GM12878 (cell line): ENCODE data around the gene HIVEP1. TPM values are rescaled to one million over a fixed set of nuclear protein-coding genes. Genes with fewer than 3 reads are reported as not detected.

Experiments used
- ATAC-seq: fragments of 200-7000 bp; cut with Tn5 transposase; 3 replicates; pipeline ENCODE4 v1.9.1; 2020; ENCODE audit warnings: mild to moderate bottlenecking, moderate library complexity
- BruUV-seq: library from RNA; stranded (reverse); fragments of 400-500 nt; replicated peaks from 2 replicates; lab custom pipeline; 2021; lab: Mats Ljungman, UMichigan
- CTCF ChIA-PET: fragments of 300-600 bp; sonication (Branson Sonifier 250); formaldehyde crosslinking; extraction: SDS; loops from one replicate; lab custom pipeline; 2021; ENCODE audit warnings: inconsistent platforms; lab: Yijun Ruan, JAX
- POLR2A ChIA-PET: fragments of 350-600 bp; formaldehyde crosslinking; extraction: SDS; loops from one replicate; lab custom pipeline; 2021; ENCODE audit warnings: inconsistent platforms; lab: Charles Lee
- RAD21 ChIA-PET: fragments of 300-600 bp; sonication (Branson Sonifier 250); formaldehyde crosslinking; loops from one replicate; lab custom pipeline; 2023; ENCODE audit warnings: antibody characterized with exemption; ENCODE audit not compliant: unreplicated experiment; lab: Charles Lee
- SMC1A ChIA-PET: fragments of 300-600 bp; sonication (Branson Sonifier 250); formaldehyde crosslinking; loops from one replicate; lab custom pipeline; 2023; ENCODE audit not compliant: unreplicated experiment, uncharacterized antibody; lab: Charles Lee
- DNase-seq: peaks from one replicate; pipeline ENCODE4 v3.0.0-alpha.2; 2011; ENCODE audit warnings: low read depth, low spot score
- FAIRE-seq: peaks from 3 replicates; lab custom pipeline; 2011; peaks lifted over from hg19 to GRCh38; lab: Jason Lieb, UNC
- H2AFZ ChIP-seq: 2 replicates; pipeline ENCODE4 v1.6.0; 2011; ENCODE audit warnings: low read depth, low read length, control low read depth; ENCODE audit not compliant: control insufficient read depth
- H3K27ac ChIP-seq: 2 replicates; pipeline ENCODE4 v1.5.1; 2011; ENCODE audit warnings: control low read depth; ENCODE audit not compliant: control insufficient read depth, insufficient read depth
- H3K27me3 ChIP-seq, 2 experiments: replicated peaks in 1 of 2; 2 replicates each; pipeline versions ENCODE4 v1.6.0 to v1.6.1; 2011; ENCODE audit warnings: low read length in 1 of 2; ENCODE audit not compliant: control insufficient read depth in 2 of 2, insufficient read depth in 2 of 2
- H3K36me3 ChIP-seq, 2 experiments: 2 replicates each; pipeline ENCODE4 v1.5.1; 2011; ENCODE audit warnings: low read length in 1 of 2; ENCODE audit not compliant: control insufficient read depth in 2 of 2, insufficient read depth in 2 of 2
- H3K4me1 ChIP-seq: 2 replicates; pipeline ENCODE4 v1.6.1; 2011; ENCODE audit warnings: mild to moderate bottlenecking, low read length, moderate library complexity, mixed read lengths; ENCODE audit not compliant: control insufficient read depth, insufficient read depth
- H3K4me2 ChIP-seq: 2 replicates; pipeline ENCODE4 v1.6.0; 2011; ENCODE audit warnings: control low read depth; ENCODE audit not compliant: control insufficient read depth, insufficient read depth
- H3K4me3 ChIP-seq: fragments of 200-600 bp; sonication (generic); 2 replicates; pipeline ENCODE4 v1.5.1; 2016
- H3K79me2 ChIP-seq: 2 replicates; pipeline ENCODE4 v1.6.0; 2011; ENCODE audit warnings: low read length; ENCODE audit not compliant: control insufficient read depth, insufficient read depth
- H3K9ac ChIP-seq: 2 replicates; pipeline ENCODE4 v1.8.0; 2011; ENCODE audit warnings: low read length, control low read depth, mixed read lengths; ENCODE audit not compliant: control insufficient read depth, insufficient read depth
- H3K9me3 ChIP-seq: replicated peaks from 3 replicates; pipeline ENCODE4 v1.5.1; 2011; ENCODE audit warnings: mild to moderate bottlenecking, low read length; ENCODE audit not compliant: control insufficient read depth, insufficient read depth
- H4K20me1 ChIP-seq: 2 replicates; pipeline ENCODE4 v1.6.0; 2011; ENCODE audit not compliant: control insufficient read depth, insufficient read depth
- CBX3 ChIP-seq: fragments of 200-600 bp; sonication (generic); IDR thresholded peaks from 2 replicates; pipeline ENCODE4 v1.6.1; 2016; ENCODE audit warnings: low read depth, borderline replicate concordance
- KAT2A ChIP-seq: conservative IDR thresholded peaks from 2 replicates; pipeline ENCODE4 v1.6.1; 2011; ENCODE audit warnings: low read depth, low read length; ENCODE audit not compliant: control insufficient read depth
- MAX ChIP-seq: IDR thresholded peaks from 2 replicates; pipeline ENCODE4 v1.6.1; 2012; ENCODE audit warnings: low read depth, low read length, improper control_type of control experiment
- NFIC ChIP-seq: IDR thresholded peaks from 2 replicates; pipeline ENCODE4 v1.6.1; 2012; ENCODE audit warnings: low read depth, mild to moderate bottlenecking, inconsistent platforms, low read length, moderate library complexity
- SMARCA5 ChIP-seq: fragments of 450-650 bp; IDR thresholded peaks from 2 replicates; pipeline ENCODE4 v1.6.1; 2017; ENCODE audit warnings: mild to moderate bottlenecking
- SMC3 ChIP-seq: IDR thresholded peaks from 2 replicates; pipeline ENCODE4 v1.6.1; 2011; ENCODE audit warnings: low read length, improper control_type of control experiment, borderline replicate concordance
- USF2 ChIP-seq: IDR thresholded peaks from 2 replicates; pipeline ENCODE4 v1.6.1; 2011; ENCODE audit warnings: low read depth, low read length, improper control_type of control experiment, borderline replicate concordance
- WGBS: methylation state at CpG from one replicate; pipeline ENCODE4 v1.1.6; 2016; ENCODE audit warnings: low lambda C conversion rate; ENCODE audit not compliant: insufficient replicate concordance, insufficient coverage; ENCODE audit errors: missing lambda C conversion rate; 5-methylcytosine and 5-hydroxymethylcytosine counted together
- in situ Hi-C: fragments of 300-500 bp; cut with MboI; formaldehyde crosslinking; loops from 9 replicates; pipeline ENCODE4 v1.14.3; 2018; ENCODE audit warnings: mixed read lengths
- intact Hi-C: fragments of 100-400 bp; cut with micrococcal nuclease; formaldehyde crosslinking; loops from one replicate; pipeline ENCODE4 v1.14.2; 2022; ENCODE audit not compliant: unreplicated experiment
- polyA plus RNA-seq, 11 experiments: library from polyadenylated mRNA; depleted of rRNA in 4 of 11; unstranded in 6 of 11; stranded (reverse) in 5 of 11; fragments of >200 nt; fragmentation: Nextera tagmentation in 4 of 11; fragmentation: Illumina TruSeq in 1 of 11; extraction: Ambion mirVana in 4 of 11; extraction: Trizol in 1 of 11; gene quantifications; 1 replicate in 1 of 11; 2 replicates in 10 of 11; pipeline versions ENCODE4 v1.2.1 to v1.2.3, GENCODE V29; 2011 to 2016; ENCODE audit warnings: inconsistent platforms in 2 of 11, missing spikeins in 2 of 11, low read depth in 1 of 11
- total RNA-seq, 4 experiments: library from RNA; depleted of rRNA in 3 of 4; stranded (reverse); fragments of >200 nt in 3 of 4; fragmentation: Illumina TruSeq in 1 of 4; extraction: Trizol in 1 of 4; gene quantifications; 2 replicates each; pipeline versions ENCODE4 v1.2.1 to v1.2.3, GENCODE V29; 2013 to 2021
- TF ChIP-seq, protein P1 (sequence below): fragments of 150-350 bp; IDR thresholded peaks from 2 replicates; pipeline ENCODE4 v1.6.1; 2016; ENCODE audit warnings: low read depth, low read length
- TF ChIP-seq, protein P2 (sequence below): fragments of 450-650 bp; IDR thresholded peaks from 2 replicates; pipeline ENCODE4 v1.6.1; 2016; ENCODE audit warnings: mild to moderate bottlenecking, moderate library complexity, borderline replicate concordance

Gene HIVEP1
- total and polyA plus RNA-seq, 10 of the 15 experiments (the other 5 are each of a cell fraction or from before 2014, with no cell fraction given) = 4.3 to 37.5 (median 21.6) TPM

DNA sequence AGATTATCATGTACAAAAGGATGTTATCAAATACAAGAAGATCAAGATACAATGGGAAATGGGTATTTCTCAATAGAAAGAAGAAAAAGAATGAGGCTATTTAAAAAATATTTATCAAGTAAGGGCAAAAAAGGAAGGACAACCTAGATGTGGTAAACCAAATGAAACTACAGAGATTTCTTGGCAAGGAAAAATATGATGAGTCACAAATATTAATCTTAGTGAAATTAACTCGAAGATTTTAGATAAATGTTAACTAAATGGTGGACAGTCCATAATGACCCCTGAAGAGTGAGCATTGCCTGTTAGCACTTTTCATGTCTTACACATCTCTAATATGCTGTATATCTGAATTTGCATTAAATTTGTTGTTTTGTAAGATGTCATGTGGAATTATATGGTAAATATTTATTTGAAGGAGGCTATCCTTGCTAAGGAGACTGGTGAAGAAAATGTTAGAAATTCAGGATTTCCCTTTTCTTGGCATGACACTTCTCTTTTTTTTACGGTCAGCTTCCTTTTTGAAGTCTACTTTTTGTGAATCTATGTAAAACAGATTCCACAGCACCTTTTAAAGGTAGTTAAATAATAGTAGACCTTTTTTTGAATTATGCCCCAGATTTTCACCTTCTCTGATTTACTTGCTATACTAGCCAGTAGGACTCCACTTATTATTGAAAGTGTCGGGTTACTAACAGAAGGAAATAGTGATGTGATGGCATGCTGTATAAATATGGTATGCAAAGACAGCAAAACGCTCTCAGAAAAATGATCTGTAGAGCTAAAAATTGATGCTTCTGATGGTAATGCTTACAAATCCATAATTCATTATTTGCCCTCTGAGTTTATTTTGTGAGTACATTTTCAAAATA, 120.5 kb downstream of the HIVEP1 start:
- Histone ChIP-seq H3K9me3 (no peaks in the 10 kb centered on the region; the same call in 1 of the 3 replicates), H3K79me2 (no peaks in the 10 kb centered on the region; the same call in 1 of the 2 replicates), H3K36me3 (peaks cover 1 to 15% of the 10 kb centered on the region in 2 experiments; a peak in 3 of 4 replicates), H4K20me1 (no peaks in the 10 kb centered on the region), H3K4me3 (no peak overlapping the region), H3K9ac (no peak overlapping the region), H3K4me2 (no peak overlapping the region), H3K4me1 (peaks cover 11% of the 10 kb centered on the region; the same call in 1 of the 2 replicates), H2AFZ (no peak overlapping the region), H3K27me3 (no peaks in the 10 kb centered on the region), H3K27ac (peak overlapping the region; percentile 2; the same call in 1 of the 2 replicates)
- in situ Hi-C loops = no loop called here
- no peak for FAIRE-seq
- no peak for DNase-seq
- CTCF ChIA-PET = interaction anchor here (0.6 to 1.4 kb wide), 4 partner anchors 13 to 476 kb away, joined by 3 to 4 read pairs (median 3); no protein-coding TSS in a partner anchor
- intact Hi-C loops = no loop called here
- RAD21 ChIA-PET = interaction anchor here (1.1 kb wide), 1 partner anchor 19 kb away, joined by 3 read pairs; no protein-coding TSS in a partner anchor
- SMC1A ChIA-PET = interaction anchor here (0.9 to 2.0 kb wide), 4 partner anchors 15 to 74 kb away, joined by 3 to 5 read pairs (median 4); no protein-coding TSS in a partner anchor
- no TSS peak for BruUV-seq
- 59% methylated on average over 4 of the region's 4 CpGs for WGBS
- ATAC-seq = peak; percentile 50
- POLR2A ChIA-PET = interaction anchor here (1.0 kb wide), 1 partner anchor 74 kb away, joined by 3 read pairs; no protein-coding TSS in a partner anchor
- no peak for TF ChIP-seq SMARCA5
- TF ChIP-seq USF2 = no peak
- TF ChIP-seq, protein P1, sequence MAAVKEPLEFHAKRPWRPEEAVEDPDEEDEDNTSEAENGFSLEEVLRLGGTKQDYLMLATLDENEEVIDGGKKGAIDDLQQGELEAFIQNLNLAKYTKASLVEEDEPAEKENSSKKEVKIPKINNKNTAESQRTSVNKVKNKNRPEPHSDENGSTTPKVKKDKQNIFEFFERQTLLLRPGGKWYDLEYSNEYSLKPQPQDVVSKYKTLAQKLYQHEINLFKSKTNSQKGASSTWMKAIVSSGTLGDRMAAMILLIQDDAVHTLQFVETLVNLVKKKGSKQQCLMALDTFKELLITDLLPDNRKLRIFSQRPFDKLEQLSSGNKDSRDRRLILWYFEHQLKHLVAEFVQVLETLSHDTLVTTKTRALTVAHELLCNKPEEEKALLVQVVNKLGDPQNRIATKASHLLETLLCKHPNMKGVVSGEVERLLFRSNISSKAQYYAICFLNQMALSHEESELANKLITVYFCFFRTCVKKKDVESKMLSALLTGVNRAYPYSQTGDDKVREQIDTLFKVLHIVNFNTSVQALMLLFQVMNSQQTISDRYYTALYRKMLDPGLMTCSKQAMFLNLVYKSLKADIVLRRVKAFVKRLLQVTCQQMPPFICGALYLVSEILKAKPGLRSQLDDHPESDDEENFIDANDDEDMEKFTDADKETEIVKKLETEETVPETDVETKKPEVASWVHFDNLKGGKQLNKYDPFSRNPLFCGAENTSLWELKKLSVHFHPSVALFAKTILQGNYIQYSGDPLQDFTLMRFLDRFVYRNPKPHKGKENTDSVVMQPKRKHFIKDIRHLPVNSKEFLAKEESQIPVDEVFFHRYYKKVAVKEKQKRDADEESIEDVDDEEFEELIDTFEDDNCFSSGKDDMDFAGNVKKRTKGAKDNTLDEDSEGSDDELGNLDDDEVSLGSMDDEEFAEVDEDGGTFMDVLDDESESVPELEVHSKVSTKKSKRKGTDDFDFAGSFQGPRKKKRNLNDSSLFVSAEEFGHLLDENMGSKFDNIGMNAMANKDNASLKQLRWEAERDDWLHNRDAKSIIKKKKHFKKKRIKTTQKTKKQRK = no peak
- TF ChIP-seq SMC3 = no peak
- TF ChIP-seq MAX = no peak
- TF ChIP-seq CBX3 = no peak
- TF ChIP-seq, protein P2, sequence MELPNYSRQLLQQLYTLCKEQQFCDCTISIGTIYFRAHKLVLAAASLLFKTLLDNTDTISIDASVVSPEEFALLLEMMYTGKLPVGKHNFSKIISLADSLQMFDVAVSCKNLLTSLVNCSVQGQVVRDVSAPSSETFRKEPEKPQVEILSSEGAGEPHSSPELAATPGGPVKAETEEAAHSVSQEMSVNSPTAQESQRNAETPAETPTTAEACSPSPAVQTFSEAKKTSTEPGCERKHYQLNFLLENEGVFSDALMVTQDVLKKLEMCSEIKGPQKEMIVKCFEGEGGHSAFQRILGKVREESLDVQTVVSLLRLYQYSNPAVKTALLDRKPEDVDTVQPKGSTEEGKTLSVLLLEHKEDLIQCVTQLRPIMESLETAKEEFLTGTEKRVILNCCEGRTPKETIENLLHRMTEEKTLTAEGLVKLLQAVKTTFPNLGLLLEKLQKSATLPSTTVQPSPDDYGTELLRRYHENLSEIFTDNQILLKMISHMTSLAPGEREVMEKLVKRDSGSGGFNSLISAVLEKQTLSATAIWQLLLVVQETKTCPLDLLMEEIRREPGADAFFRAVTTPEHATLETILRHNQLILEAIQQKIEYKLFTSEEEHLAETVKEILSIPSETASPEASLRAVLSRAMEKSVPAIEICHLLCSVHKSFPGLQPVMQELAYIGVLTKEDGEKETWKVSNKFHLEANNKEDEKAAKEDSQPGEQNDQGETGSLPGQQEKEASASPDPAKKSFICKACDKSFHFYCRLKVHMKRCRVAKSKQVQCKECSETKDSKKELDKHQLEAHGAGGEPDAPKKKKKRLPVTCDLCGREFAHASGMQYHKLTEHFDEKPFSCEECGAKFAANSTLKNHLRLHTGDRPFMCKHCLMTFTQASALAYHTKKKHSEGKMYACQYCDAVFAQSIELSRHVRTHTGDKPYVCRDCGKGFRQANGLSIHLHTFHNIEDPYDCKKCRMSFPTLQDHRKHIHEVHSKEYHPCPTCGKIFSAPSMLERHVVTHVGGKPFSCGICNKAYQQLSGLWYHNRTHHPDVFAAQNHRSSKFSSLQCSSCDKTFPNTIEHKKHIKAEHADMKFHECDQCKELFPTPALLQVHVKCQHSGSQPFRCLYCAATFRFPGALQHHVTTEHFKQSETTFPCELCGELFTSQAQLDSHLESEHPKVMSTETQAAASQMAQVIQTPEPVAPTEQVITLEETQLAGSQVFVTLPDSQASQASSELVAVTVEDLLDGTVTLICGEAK = no peak
- peak; percentile 44; the same call in 1 of the 2 replicates for TF ChIP-seq NFIC
- no peak for TF ChIP-seq KAT2A
